GM21447 (cell line): ENCODE data around the gene LGR4.
"Not testable (repeated sequence)": the region's sequence is repeated elsewhere in the genome, so short reads cannot be mapped to it uniquely, and the experiment has no call there.

ENCODE experiments used
- ATAC-seq: cut with Tn5 transposase; IDR thresholded peaks from one replicate; pipeline ENCODE4 v1.9.1; 2021; ENCODE audit not compliant: unreplicated experiment

Gene LGR4

GRCh38 chr11:27353593-27354358 is 118.8 kb downstream of the LGR4 start:
- no peak for ATAC-seq

GRCh38 chr11:27352781-27353180 is 119.8 kb downstream of the LGR4 start:
- no peak for ATAC-seq

DNA sequence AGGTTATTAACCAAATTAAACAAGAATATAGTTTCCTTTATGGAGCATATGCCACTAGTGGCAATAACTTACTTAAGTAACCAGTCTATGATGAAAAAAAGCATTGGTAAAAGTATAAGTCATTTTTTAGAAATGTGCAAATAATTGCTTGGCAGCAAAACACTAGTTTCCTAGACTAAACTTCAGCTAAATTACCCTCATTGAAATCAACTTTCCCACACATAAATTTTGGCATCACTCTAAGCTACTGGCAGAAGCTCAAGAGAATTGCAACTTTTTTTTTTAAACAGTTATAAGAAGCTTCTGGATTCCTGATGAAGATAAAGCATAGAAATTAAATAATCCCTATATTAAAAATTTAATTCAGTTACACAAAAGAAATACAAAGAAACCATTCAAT is 122.1 kb downstream of the LGR4 start:
- no peak for ATAC-seq

DNA sequence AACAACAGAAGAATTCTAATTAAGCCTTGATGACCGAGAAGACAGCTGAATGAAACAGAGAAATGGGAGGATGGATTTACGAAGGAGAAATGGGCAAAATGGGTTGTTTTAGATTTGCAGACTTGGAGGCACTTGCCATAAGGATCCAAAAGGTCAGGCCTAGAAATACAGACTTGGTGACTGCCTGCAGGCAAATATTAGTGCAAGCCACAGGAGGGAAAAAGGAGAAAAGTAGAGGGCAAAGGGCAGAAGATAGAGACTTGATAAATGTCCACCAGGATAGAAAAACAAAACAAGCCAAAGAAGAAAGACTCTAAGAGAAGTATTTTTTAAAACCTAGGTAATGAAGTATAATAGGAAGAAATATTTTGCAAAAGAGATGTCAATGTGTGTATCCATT is 122.7 kb downstream of the LGR4 start:
- no peak for ATAC-seq

DNA sequence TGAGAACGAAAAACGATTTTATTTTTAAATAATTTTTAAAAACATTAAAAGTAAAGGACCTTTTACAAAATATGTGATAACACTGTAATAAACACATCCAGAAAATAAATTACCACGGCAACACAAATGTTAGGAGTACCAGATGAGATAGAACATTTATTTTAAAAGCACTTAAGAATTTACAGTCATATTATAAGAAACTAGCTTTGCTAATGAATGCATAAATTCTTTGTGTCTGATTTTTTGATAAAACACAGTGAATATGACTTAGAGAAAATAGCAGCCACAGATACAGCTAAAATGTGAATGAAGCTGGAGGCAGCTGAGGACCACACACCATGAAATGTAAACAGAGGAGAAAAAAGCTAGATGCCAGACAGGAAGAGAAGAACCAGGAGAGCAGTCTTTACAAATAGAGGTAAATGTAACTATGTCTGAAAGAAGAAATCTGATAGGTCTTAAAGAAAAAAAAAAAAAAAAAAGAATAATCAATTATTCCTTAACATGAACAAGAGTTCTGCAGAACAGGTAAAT is 124.2 kb downstream of the LGR4 start:
- ATAC-seq = no peak

DNA sequence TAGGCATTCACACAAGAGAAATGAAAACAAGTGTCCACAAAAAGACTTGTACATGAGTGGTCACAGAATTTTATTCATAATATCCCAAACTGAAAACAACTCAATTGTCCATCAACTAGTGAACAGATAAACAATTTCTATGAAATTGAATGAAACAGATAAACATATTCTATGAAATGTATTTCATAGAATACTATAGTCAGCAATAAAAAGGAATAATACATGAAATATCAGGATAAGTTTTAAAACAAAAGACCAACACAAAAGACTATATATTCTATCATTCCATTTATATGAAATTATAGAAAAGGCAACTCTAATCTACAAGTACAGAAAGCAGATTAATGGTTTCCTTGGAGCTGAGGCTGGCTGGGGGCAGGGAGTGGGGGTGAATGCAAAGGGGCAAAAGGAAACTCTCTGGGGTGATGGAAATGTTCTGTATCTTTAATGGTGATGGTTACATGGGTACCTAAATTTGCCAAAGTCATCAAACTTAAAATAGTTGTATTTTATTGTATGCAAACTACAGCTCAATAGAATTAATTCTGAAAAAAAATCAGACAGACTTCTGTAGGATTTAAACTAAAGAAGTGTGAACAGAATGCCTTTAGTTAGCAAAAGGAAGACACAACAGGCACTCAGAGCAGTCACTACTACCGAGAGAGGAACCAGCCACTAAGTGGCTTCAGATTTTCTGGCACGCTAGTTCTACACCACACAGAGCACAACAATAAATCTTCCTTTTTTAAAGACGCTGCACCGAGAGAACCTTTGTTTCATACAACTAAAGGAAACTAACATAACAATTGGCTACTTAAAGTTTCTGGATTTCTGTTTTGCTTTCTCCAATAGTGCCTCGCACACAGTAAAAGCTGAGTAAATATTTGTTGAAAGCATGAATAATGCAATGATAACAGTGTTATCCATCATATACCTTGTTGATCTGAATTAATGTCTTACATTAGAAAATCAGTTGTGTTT is 124.9 kb downstream of the LGR4 start:
- ATAC-seq = no peak

GRCh38 chr11:27339941-27340340 is 132.6 kb downstream of the LGR4 start:
- no peak for ATAC-seq

- not testable (repeated sequence) for ATAC-seq
These were observed 137.8 kb downstream of the LGR4 start for GRCh38 chr11:27334764-27335163.

DNA sequence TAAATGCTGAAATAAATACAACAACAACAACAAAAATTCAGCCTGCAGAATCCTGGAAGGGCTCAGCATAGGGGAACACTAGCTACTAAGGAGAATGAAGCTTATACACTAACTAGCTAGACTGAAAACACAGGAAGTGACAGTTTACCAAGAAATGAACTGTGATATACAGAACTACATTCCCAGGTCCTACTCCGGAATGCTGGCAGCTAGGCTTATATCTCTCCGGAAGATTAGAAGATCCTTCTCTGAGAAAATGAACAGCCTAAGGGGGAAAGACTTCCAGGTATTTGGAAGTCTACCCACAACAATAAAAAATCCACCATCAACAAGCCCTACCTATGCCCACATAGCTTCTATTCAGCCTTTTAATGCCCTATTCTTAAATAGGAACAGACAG is 140.6 kb downstream of the LGR4 start:
- no peak for ATAC-seq

GRCh38 chr11:27330633-27331270 is 141.8 kb downstream of the LGR4 start:
- ATAC-seq = no peak

GRCh38 chr11:27329867-27330632 is 142.5 kb downstream of the LGR4 start:
- ATAC-seq = no peak

DNA sequence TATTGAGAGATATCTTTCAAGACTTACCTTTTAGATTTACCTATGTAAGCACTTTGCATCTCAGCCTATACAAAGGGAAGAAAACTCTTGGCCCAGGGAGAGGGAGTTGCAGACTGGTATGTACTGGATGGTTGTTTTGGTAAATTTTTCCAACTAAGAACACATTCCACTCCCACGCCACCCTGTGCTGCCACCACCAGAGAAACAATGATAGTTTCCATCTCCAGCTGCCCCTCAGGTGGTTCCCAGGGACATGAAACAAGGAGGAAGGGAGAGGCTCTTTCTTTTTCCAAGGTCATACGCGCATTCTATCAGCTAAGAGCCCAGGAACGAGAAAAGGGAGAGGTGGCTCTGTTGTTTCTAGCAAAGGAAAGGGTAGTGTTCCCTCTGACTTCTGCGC is 144.0 kb downstream of the LGR4 start:
- no peak for ATAC-seq

DNA sequence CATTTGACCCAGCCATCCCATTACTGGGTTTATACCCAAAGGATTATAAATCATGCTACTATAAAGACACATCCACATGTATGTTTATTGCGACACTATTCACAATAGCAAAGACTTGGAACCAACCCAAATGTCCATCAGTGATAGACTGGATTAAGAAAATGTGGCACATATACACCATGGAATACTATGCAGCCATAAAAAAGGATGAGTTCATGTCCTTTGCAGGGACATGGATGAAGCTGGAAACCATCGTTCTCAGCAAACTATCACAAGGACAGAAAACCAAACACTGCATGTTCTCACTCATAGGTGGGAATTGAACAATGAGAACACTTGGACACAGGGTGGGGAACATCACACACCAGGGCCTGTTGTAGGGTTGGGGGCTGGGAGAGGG is 145.5 kb downstream of the LGR4 start:
- not testable (repeated sequence) for ATAC-seq

DNA sequence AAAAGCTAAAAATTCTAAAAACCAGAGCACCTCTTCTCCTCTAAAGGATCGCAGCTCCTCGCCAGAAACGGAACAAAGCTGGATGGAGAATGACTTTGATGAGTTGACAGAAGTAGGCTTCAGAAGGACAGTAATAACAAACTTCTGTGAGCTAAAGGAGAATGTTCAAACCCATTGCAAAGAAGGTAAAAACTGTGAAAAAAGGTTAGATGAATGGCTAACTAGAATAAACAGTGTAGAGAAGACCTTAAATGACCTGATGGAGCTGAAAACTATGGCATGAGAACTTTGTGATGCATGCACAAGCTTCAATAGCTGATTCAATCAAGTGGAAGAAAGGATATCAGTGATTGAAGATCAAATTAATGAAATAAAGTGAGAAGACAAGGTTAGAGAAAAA is 150.4 kb downstream of the LGR4 start:
- ATAC-seq = not testable (repeated sequence)

- not testable (repeated sequence) for ATAC-seq
These were observed 151.2 kb downstream of the LGR4 start for GRCh38 chr11:27321340-27321739.

DNA sequence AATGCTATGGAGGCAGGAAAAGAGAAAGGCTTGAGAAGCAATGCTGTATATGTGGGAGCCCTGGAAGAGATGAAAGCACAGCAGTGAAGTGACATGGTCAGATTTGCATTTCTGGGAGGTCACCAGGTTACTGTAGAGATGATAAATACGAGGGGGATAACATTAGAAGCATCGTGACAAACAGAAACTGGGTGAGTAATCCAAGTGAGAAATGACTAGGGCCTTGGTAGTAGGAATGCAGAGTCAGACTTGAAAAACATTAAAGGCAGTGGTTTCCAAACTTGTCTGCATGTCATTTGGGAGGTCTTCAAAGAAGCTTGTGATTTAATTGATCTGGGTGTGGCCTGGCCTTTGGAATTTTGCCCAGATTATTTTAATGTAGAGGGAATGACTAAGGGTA is 153.5 kb downstream of the LGR4 start:
- ATAC-seq = peak; percentile 99

GRCh38 chr11:27317751-27318150 is 154.8 kb downstream of the LGR4 start:
- no peak for ATAC-seq
